ENCODE results near the gene SPA17. TPM values are rescaled to one million over a fixed set of nuclear protein-coding genes. Genes with fewer than 3 reads are reported as not detected.

The SPA17 gene
- total RNA-seq (2022) (3.7 and 4.2 TPM in 2 replicates), Bru-seq, nascent RNA (percentile 43 among the genes with signal in this experiment), BruChase-seq, experiment 1, labeled RNA remaining after a 2-hour chase (percentile 36 among the genes with signal in this experiment), BruChase-seq, experiment 2, labeled RNA remaining after a 6-hour chase (percentile 44 among the genes with signal in this experiment)
- long read RNA-seq, partial matches to known transcripts: 0 of 3 reads
- long read RNA-seq, other reads (novel, unspliced or antisense): 0 of 3 reads

- ChIA-PET CTCF (interaction anchor here (0.6 to 2.3 kb wide), 14 partner anchors 17 to 217 kb away, joined by 3 to 20 read pairs (median 6); no protein-coding TSS in a partner anchor), POLR2A (interaction anchor here (0.5 to 1.2 kb wide), 16 partner anchors 43 to 1429 kb away, joined by 3 to 14 read pairs (median 4); partner anchors contain the start of gene NRGN)
- Mint-ChIP-seq H3K9me3 (ENCODE audit: unreplicated experiment) (no peaks in the 10 kb centered on the region), H3K36me3 (ENCODE audit: insufficient read depth, unreplicated experiment) (peaks cover 19% of the 10 kb centered on the region), H3K27ac (ENCODE audit: unreplicated experiment) (peak within 1 kb of the TSS; percentile 95), H3K27me3 (ENCODE audit: insufficient read depth, unreplicated experiment) (no peaks in the 10 kb centered on the region), H3K4me3 (ENCODE audit: unreplicated experiment) (peak within 1 kb of the TSS; percentile 90), H3K4me1 (ENCODE audit: low read depth, unreplicated experiment) (no peaks in the 10 kb centered on the region)
- peaks cover 19% of the 10 kb centered on the region for H3K4me1 ChIP-seq
- no peaks in the 10 kb centered on the region for H3K36me3 ChIP-seq (ENCODE audit: control insufficient read depth, insufficient read depth, low read length)
- H3K9me3 ChIP-seq: no peaks in the 10 kb centered on the region; the same call in 1 of the 2 replicates
- DNase-seq: peak; percentile 98 to 99
- intact Hi-C loops (cut with micrococcal nuclease; ENCODE audit: unreplicated experiment): loop anchor here (1.0 kb wide), 4 partner anchors 66 to 164 kb away; partner anchors contain the start of gene NRGN
- peak within 1 kb of the TSS; percentile 55 for H3K4me3 ChIP-seq (ENCODE audit: low read depth, low read length)
- H3K27me3 ChIP-seq (replicated peaks; ENCODE audit: control insufficient read depth, insufficient read depth, low read length): no peaks in the 10 kb centered on the region
- BruUV-seq (replicated peaks): TSS peak; percentile 67
- TF ChIP-seq, protein P1, sequence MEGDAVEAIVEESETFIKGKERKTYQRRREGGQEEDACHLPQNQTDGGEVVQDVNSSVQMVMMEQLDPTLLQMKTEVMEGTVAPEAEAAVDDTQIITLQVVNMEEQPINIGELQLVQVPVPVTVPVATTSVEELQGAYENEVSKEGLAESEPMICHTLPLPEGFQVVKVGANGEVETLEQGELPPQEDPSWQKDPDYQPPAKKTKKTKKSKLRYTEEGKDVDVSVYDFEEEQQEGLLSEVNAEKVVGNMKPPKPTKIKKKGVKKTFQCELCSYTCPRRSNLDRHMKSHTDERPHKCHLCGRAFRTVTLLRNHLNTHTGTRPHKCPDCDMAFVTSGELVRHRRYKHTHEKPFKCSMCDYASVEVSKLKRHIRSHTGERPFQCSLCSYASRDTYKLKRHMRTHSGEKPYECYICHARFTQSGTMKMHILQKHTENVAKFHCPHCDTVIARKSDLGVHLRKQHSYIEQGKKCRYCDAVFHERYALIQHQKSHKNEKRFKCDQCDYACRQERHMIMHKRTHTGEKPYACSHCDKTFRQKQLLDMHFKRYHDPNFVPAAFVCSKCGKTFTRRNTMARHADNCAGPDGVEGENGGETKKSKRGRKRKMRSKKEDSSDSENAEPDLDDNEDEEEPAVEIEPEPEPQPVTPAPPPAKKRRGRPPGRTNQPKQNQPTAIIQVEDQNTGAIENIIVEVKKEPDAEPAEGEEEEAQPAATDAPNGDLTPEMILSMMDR (IDR thresholded peaks at IDR 0.05; ENCODE audit: insufficient read depth in 1 of 2, low read depth in 1 of 2, low read length in 1 of 2, severe bottlenecking in 1 of 2, unreplicated experiment in 1 of 2): no peak
Observed at GRCh38 chr11:124673333-124674167, at the start of gene SPA17, which contains the start of gene SIAE. SPA17 (plus strand) TSS chr11:124673904; CDS start chr11:124675265, 1,361 bp downstream. SIAE (minus strand) TSS chr11:124673739; CDS start chr11:124673708, 31 bp downstream.

DNA sequence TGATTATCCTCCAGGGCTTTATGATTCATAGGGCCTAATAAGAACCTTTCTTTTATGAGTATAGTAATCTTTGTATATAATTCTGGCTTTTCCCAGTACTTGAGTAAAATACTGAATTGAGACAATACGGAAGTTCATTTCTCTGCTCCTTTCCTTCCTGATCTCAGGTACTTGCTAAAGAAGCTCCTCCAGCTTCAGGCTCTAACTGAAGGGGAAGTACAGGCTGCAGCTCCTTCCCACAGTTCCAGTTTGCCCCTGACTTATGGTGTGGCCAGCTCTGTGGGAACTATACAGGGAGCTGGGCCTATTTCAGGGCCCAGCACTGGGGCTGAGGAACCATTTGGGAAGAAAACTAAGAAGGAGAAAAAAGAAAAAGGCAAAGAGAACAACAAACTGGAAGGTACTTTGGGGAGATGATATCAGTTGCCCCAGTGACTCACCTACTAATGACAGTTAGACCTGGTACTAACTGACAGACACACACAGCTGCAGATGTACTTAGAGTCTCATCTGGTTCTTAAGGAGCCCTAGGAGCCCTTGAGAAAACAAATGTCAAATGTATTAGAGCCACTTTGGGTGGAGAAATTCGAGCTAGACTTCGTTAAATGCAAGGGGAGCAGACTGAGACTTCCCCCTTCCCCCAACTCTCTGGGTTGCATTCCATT, 48.1 kb upstream of the SPA17 start:
- no peak overlapping the region for H3K4me3 Mint-ChIP-seq (ENCODE audit: unreplicated experiment)
- H3K4me1 ChIP-seq: peaks cover 14% of the 10 kb centered on the region
- TF ChIP-seq, protein P1 (IDR thresholded peaks at IDR 0.05; ENCODE audit: insufficient read depth in 1 of 2, low read depth in 1 of 2, low read length in 1 of 2, severe bottlenecking in 1 of 2, unreplicated experiment in 1 of 2): no peak
- H3K27me3 ChIP-seq (replicated peaks; ENCODE audit: control insufficient read depth, insufficient read depth, low read length): no peaks in the 10 kb centered on the region
- H3K36me3 ChIP-seq (ENCODE audit: control insufficient read depth, insufficient read depth, low read length): peaks cover 10% of the 10 kb centered on the region
- H3K36me3 Mint-ChIP-seq (ENCODE audit: insufficient read depth, unreplicated experiment): peaks cover 60% of the 10 kb centered on the region
- intact Hi-C loops (cut with micrococcal nuclease; ENCODE audit: unreplicated experiment): no loop called here
- BruUV-seq (replicated peaks): no TSS peak
- H3K27ac Mint-ChIP-seq (ENCODE audit: unreplicated experiment): peak overlapping the region; percentile 45
- no peaks in the 10 kb centered on the region for H3K27me3 Mint-ChIP-seq (ENCODE audit: insufficient read depth, unreplicated experiment)
- H3K9me3 Mint-ChIP-seq (ENCODE audit: unreplicated experiment): no peaks in the 10 kb centered on the region
- H3K4me3 ChIP-seq (ENCODE audit: low read depth, low read length): no peak overlapping the region
- POLR2A ChIA-PET: no interaction called here
- no peaks in the 10 kb centered on the region for H3K9me3 ChIP-seq
- no peak for DNase-seq
- H3K4me1 Mint-ChIP-seq (ENCODE audit: low read depth, unreplicated experiment): peaks cover 18% of the 10 kb centered on the region
- CTCF ChIA-PET: no interaction called here

GRCh38 chr11:124627546-124627945, 46.2 kb upstream of the SPA17 start:
- no TSS peak for BruUV-seq (replicated peaks)
- H3K4me1 Mint-ChIP-seq (ENCODE audit: low read depth, unreplicated experiment): peaks cover 10% of the 10 kb centered on the region
- no peaks in the 10 kb centered on the region for H3K9me3 ChIP-seq
- H3K36me3 ChIP-seq (ENCODE audit: control insufficient read depth, insufficient read depth, low read length): peaks cover 10% of the 10 kb centered on the region
- no peak for DNase-seq
- ChIA-PET CTCF (interaction anchor here (1.3 kb wide), 1 partner anchor 17 kb away, joined by 4 read pairs; no protein-coding TSS in a partner anchor), POLR2A (no interaction called here)
- H3K4me3 ChIP-seq (ENCODE audit: low read depth, low read length): no peak overlapping the region
- TF ChIP-seq, protein P1 (IDR thresholded peaks at IDR 0.05; ENCODE audit: insufficient read depth in 1 of 2, low read depth in 1 of 2, low read length in 1 of 2, severe bottlenecking in 1 of 2, unreplicated experiment in 1 of 2): no peak
- H3K4me3 Mint-ChIP-seq (ENCODE audit: unreplicated experiment): no peak overlapping the region
- H3K4me1 ChIP-seq: peaks cover 6% of the 10 kb centered on the region
- H3K27ac Mint-ChIP-seq (ENCODE audit: unreplicated experiment): no peak overlapping the region
- no peaks in the 10 kb centered on the region for H3K27me3 ChIP-seq (replicated peaks; ENCODE audit: control insufficient read depth, insufficient read depth, low read length)
- peaks cover 74% of the 10 kb centered on the region for H3K36me3 Mint-ChIP-seq (ENCODE audit: insufficient read depth, unreplicated experiment)
- H3K9me3 Mint-ChIP-seq (ENCODE audit: unreplicated experiment): no peaks in the 10 kb centered on the region
- H3K27me3 Mint-ChIP-seq (ENCODE audit: insufficient read depth, unreplicated experiment): no peaks in the 10 kb centered on the region
- intact Hi-C loops (cut with micrococcal nuclease; ENCODE audit: unreplicated experiment): no loop called here

Measured in Caco-2 (cell line).